ENCODE data around the gene STAT1. TPM values are rescaled to one million over a fixed set of nuclear protein-coding genes. Genes with fewer than 3 reads are reported as not detected.

Gene STAT1
- total RNA-seq, 1 donor: 132 TPM

GRCh38 chr2:191051825-191052778 is 38.1 kb upstream of the STAT1 start:
- TF ChIP-seq CTCF (IDR thresholded peaks at IDR 0.05; ENCODE audit: insufficient read depth, low read depth, low read length): peak; percentile 62
- DNase-seq (ENCODE audit: low read depth): peak; percentile 80
- no peak overlapping the region for H3K4me3 ChIP-seq (ENCODE audit: low read depth, low read length)

- DNase-seq (ENCODE audit: low read depth): no peak
- no peak overlapping the region for H3K4me3 ChIP-seq (ENCODE audit: low read depth, low read length)
- TF ChIP-seq CTCF (IDR thresholded peaks at IDR 0.05; ENCODE audit: insufficient read depth, low read depth, low read length): no peak
These were observed 37.2 kb upstream of the STAT1 start for GRCh38 chr2:191051177-191051576.

- DNase-seq (ENCODE audit: low read depth): peak; percentile 85
- TF ChIP-seq CTCF (IDR thresholded peaks at IDR 0.05; ENCODE audit: insufficient read depth, low read depth, low read length): no peak
- H3K4me3 ChIP-seq (ENCODE audit: low read depth, low read length): no peak overlapping the region
These were observed 36.6 kb upstream of the STAT1 start for GRCh38 chr2:191050640-191050987.

- peak; percentile 89 for DNase-seq (ENCODE audit: low read depth)
- H3K4me3 ChIP-seq (ENCODE audit: low read depth, low read length): peak overlapping the region; percentile 2
- no peak for TF ChIP-seq CTCF (IDR thresholded peaks at IDR 0.05; ENCODE audit: insufficient read depth, low read depth, low read length)
These were observed 36.0 kb upstream of the STAT1 start for GRCh38 chr2:191049728-191050639.

- no peak for TF ChIP-seq CTCF (IDR thresholded peaks at IDR 0.05; ENCODE audit: insufficient read depth, low read depth, low read length)
These were observed 34.1 kb upstream of the STAT1 start for GRCh38 chr2:191048073-191048472.

GRCh38 chr2:191045141-191045540 is 31.2 kb upstream of the STAT1 start:
- DNase-seq (ENCODE audit: low read depth): no peak

More at GRCh38 chr2:191048073-191048472, 34.1 kb upstream of the STAT1 start:
- H3K4me3 ChIP-seq (ENCODE audit: low read depth, low read length): no peak overlapping the region
- peak; percentile 62 for DNase-seq (ENCODE audit: low read depth)

More at GRCh38 chr2:191045141-191045540, 31.2 kb upstream of the STAT1 start:
- H3K4me3 ChIP-seq (ENCODE audit: low read depth, low read length): no peak overlapping the region
- no peak for TF ChIP-seq CTCF (IDR thresholded peaks at IDR 0.05; ENCODE audit: insufficient read depth, low read depth, low read length)
